GM10847 (cell line): ENCODE results near the gene APOL1.

Experiments used
- POLR2A ChIP-seq: IDR thresholded peaks from 2 replicates; pipeline ENCODE4 v1.6.1; 2011; ENCODE audit not compliant: insufficient read length; ENCODE audit errors: extremely low read depth

Gene APOL1

GRCh38 chr22:36291831-36292740 is 39.2 kb downstream of the APOL1 start:
- no peak for TF ChIP-seq POLR2A

- no peak for TF ChIP-seq POLR2A
Measured at GRCh38 chr22:36292823-36293530, 40.0 kb downstream of the APOL1 start.

GRCh38 chr22:36293606-36294292 is 40.8 kb downstream of the APOL1 start:
- no peak for TF ChIP-seq POLR2A

- no peak for TF ChIP-seq POLR2A
Measured at GRCh38 chr22:36294293-36294620, 41.3 kb downstream of the APOL1 start.

GRCh38 chr22:36294801-36295200 is 41.9 kb downstream of the APOL1 start:
- TF ChIP-seq POLR2A = no peak

- TF ChIP-seq POLR2A = no peak
Measured at GRCh38 chr22:36295247-36295646, 42.3 kb downstream of the APOL1 start.

GRCh38 chr22:36296690-36297089 is 43.8 kb downstream of the APOL1 start:
- TF ChIP-seq POLR2A = no peak

GRCh38 chr22:36297568-36297967 is 44.6 kb downstream of the APOL1 start:
- no peak for TF ChIP-seq POLR2A

GRCh38 chr22:36298118-36298517 is 45.2 kb downstream of the APOL1 start:
- TF ChIP-seq POLR2A = no peak

- no peak for TF ChIP-seq POLR2A
Measured at GRCh38 chr22:36298601-36299000, 45.7 kb downstream of the APOL1 start.

- no peak for TF ChIP-seq POLR2A
Measured at GRCh38 chr22:36299295-36299694, 46.4 kb downstream of the APOL1 start.

- TF ChIP-seq POLR2A = no peak
Measured at GRCh38 chr22:36299911-36300310, 47.0 kb downstream of the APOL1 start.

- TF ChIP-seq POLR2A = no peak
Measured at GRCh38 chr22:36300396-36301212, 47.7 kb downstream of the APOL1 start.

- no peak for TF ChIP-seq POLR2A
Measured at GRCh38 chr22:36301384-36301828, 48.5 kb downstream of the APOL1 start.

- TF ChIP-seq POLR2A = no peak
Measured at GRCh38 chr22:36301851-36302250, 48.9 kb downstream of the APOL1 start.
